ENCODE measurements around the gene RNF141.

- TF ChIP-seq CTCF (IDR thresholded peaks at IDR 0.05) (no peak), EZH2 (IDR thresholded peaks at IDR 0.05) (no peak)
Observed at GRCh38 chr11:10515418-10515817, 25.6 kb downstream of the RNF141 start.

All from neural progenitor cell (in vitro differentiated cells).